NB4 (cell line): ENCODE data around the gene S100A9.

Experiments used
- DNase-seq: peaks from one replicate; pipeline ENCODE4 v3.0.0; 2010; ENCODE audit warnings: low read depth
- H3K4me3 ChIP-seq: one replicate; pipeline ENCODE4 v1.5.1; 2011; ENCODE audit warnings: mild to moderate bottlenecking, low read depth, low read length, moderate library complexity
- MYC ChIP-seq: IDR thresholded peaks from 2 replicates; pipeline ENCODE4 v1.6.1; 2011; ENCODE audit warnings: low read depth, low read length
- POLR2A ChIP-seq: IDR thresholded peaks from 2 replicates; pipeline ENCODE4 v1.6.1; 2011; ENCODE audit warnings: mild to moderate bottlenecking; ENCODE audit not compliant: insufficient read length; ENCODE audit errors: extremely low read depth
- TF ChIP-seq, protein P1 (sequence below): IDR thresholded peaks from one replicate; pipeline ENCODE4 v1.5.1; 2012; ENCODE audit warnings: low read depth, low read length
- TF ChIP-seq, protein P2 (sequence below): IDR thresholded peaks from 2 replicates; pipeline ENCODE4 v1.6.1; 2011; ENCODE audit warnings: low read depth, low read length

S100A9 gene

DNA sequence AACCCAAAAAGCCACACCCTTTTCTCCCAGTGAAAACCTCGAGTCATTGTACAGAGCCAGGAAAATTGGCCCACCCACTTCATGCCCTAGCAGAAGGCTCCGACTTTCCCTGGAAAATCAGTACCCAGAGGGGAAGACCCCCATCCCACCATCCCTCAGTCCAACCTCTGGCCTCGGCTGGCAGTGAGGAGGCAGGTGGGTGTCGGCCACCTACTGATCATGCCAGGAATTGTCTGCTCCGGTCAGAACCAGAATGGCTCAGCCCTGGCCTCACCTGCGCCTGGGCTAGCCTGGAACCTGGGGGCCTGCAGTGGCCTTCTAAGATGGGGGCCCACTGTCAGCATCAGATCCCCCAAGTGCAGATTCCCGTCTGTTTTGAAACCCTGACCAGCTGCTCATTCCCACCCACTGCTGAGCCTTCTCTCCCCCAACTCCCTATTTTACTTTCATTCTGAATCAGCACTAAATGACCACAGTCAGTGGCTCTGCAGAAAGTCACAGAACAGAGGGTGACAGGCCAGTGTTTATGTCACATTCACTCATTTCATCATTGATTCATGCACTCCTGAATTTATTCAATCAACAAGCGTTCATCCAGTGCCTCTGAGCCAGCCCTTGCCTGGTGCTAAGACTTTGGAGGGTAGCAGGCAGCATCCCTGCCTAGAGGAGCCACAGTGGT lies 3.0 kb upstream of the S100A9 start:
- TF ChIP-seq, protein P1, sequence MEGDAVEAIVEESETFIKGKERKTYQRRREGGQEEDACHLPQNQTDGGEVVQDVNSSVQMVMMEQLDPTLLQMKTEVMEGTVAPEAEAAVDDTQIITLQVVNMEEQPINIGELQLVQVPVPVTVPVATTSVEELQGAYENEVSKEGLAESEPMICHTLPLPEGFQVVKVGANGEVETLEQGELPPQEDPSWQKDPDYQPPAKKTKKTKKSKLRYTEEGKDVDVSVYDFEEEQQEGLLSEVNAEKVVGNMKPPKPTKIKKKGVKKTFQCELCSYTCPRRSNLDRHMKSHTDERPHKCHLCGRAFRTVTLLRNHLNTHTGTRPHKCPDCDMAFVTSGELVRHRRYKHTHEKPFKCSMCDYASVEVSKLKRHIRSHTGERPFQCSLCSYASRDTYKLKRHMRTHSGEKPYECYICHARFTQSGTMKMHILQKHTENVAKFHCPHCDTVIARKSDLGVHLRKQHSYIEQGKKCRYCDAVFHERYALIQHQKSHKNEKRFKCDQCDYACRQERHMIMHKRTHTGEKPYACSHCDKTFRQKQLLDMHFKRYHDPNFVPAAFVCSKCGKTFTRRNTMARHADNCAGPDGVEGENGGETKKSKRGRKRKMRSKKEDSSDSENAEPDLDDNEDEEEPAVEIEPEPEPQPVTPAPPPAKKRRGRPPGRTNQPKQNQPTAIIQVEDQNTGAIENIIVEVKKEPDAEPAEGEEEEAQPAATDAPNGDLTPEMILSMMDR = no peak
- no peak for TF ChIP-seq MYC
- TF ChIP-seq, protein P2, sequence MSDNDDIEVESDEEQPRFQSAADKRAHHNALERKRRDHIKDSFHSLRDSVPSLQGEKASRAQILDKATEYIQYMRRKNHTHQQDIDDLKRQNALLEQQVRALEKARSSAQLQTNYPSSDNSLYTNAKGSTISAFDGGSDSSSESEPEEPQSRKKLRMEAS = no peak
- TF ChIP-seq POLR2A = no peak
- DNase-seq = no peak
- no peak overlapping the region for H3K4me3 ChIP-seq

DNA sequence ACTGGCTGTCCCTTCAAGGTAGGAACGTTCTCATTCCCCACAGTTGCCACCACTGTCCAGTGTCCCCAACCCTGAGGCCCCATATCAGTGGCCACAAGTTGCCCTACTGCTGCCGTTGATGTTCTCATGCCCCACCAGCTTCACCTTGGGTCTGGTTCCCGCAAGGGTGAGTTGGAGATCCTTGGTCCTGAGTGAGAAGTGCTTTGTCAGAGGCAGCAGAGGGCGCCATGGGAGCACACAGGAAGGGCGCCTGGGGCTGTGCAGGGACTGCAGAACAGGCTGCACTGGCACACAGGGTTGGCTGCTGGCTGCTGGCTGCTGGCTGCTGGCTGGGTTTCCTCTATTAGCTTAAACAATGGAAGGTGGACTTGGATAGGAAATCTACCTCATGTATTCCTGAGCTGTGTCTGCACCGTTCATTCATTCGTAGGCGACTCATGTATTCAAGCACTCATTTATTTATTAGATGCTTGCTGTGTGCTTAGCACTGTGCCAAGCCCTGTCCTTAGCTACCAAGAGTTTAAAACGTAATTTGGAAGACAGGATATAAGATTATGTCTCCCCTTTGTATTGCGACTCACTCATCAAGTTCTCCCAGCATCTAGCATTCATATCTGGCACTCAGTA lies 2.1 kb upstream of the S100A9 start:
- H3K4me3 ChIP-seq = no peak overlapping the region
- TF ChIP-seq, protein P1 = peak; percentile 67
- TF ChIP-seq MYC (no peak), POLR2A (no peak)
- TF ChIP-seq, protein P2 = 0 out of 2 replicates have a peak, but pooled peaks have one; percentile 20
- DNase-seq = peak; percentile 88

DNA sequence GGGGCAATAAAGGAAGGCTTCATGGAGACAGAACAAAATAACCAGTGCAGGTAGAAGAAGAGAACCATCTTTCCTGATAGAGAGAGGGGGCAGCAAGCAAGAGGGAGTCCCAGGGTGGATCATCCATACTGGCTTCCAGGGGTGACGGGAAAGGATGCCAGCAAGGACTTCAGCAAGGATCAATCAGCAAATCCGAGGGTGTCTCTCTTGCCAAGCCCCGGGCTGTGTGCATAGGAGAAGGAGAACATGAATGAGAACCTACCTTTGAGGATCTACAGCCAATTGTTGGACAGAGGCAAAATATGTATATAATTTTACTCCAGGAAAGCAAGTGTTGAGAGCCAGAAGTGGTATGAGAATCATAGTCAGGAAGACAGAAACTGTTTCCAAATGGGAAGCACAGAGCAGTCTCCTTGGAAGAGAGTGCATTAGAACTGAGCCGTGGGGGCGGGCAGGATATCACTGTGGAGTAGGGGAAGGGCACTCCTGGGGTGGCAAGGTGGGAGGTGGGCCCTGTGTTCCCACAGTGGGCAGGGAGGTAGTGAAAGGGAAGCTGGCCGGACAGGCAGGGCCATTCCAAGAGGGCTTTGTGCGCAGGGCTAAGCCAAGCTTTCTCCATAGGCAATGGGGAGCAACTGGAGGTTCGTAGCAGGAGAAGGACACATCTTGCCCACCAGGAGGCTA lies 1.1 kb upstream of the S100A9 start:
- TF ChIP-seq POLR2A (no peak), MYC (no peak)
- TF ChIP-seq, protein P2 = no peak
- TF ChIP-seq, protein P1 = no peak
- H3K4me3 ChIP-seq = no peak overlapping the region
- no peak for DNase-seq

DNA sequence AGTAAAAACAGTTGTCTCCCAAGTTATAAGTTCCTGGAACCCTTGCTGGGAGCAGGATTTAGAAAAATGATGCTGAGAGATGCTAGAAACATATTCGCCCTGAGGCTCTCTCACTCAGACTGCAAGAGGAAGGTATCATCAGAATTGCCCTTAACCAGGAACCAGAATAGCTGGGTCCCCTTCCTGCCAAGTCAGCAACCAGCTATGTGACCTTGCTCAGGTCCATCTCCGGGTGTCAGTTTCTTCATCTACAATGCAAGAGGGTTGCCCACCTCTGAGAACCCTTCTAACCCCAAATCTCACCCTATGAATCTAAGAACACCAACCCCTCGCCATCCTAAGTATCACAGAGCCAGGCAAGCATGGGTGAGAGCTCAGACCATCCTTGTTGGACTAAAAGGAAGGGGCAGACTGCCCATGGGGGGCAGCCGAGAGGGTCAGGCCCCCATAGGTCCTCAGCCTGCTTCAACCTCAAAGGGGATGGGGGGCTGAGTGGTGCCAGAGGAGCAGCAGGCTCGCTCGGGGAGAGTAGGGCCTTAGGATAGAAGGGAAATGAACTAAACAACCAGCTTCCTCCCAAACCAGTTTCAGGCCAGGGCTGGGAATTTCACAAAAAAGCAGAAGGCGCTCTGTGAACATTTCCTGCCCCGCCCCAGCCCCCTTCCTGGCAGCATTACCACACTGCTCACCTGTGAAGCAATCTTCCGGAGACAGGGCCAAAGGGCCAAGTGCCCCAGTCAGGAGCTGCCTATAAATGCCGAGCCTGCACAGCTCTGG lies 390 bp upstream of the S100A9 start:
- H3K4me3 ChIP-seq = no peak overlapping the region
- TF ChIP-seq, protein P1 = no peak
- TF ChIP-seq MYC = no peak
- TF ChIP-seq, protein P2 = no peak
- no peak for TF ChIP-seq POLR2A
- DNase-seq = peak; percentile 76

DNA sequence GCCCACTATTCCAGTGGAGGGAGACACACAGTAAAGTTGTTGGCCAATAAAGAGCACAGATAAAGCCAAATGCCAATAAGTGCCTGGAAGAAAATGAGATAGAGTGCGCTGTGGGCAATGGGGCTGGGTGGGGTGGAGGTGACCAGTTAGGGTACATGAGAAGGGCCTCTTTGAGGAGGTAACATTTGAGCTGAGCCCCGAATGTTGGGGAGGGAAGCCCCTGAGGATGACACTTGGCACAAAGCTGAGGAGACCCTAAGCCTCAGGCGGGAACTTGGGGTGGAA lies 979 bp downstream of the S100A9 start:
- no peak for DNase-seq
- no peak overlapping the region for H3K4me3 ChIP-seq
- TF ChIP-seq MYC = no peak
- TF ChIP-seq, protein P2 = no peak
- TF ChIP-seq, protein P1 = no peak
- TF ChIP-seq POLR2A = no peak
